Activated T-helper 1 cell treated with anti-CD3 and anti-CD28 coated beads, Interleukin-2, amount 50 U/mL, for 16 hours (primary cell): Measurements from ENCODE around the gene FOXP3.
A peak's percentile ranks its signal among the peaks of the same experiment; 100 is the strongest.

Source experiments
- DNase-seq, 2 donors: peaks; one replicate each; pipeline ENCODE4 v3.0.0-alpha.2; 2020; ENCODE audit warnings: low read depth in 1 of 2, low spot score in 1 of 2

FOXP3 gene

DNA sequence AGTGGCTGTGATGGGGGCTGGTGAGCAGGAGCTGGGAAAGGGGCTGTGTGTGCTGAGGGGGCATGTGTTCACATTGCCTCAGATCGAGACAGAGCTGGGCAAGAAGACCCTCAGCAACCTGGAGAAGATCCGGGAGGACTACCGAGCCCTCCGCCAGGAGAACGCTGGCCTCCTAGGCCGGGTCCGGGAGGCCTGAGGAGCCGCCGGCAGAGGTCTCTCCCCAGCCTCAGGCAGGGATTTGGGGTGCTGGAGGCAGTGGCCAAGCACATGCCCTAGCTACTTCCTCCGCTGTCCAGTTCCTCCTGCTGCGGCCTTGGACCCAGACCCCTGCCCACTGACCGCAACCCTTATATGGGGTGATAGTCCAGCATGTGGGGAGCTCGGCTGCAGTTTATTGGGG is 14.4 kb downstream of the FOXP3 start:
- no peak for DNase-seq

GRCh38 chrX:49249616-49250015 is 14.9 kb downstream of the FOXP3 start:
- no peak for DNase-seq

- DNase-seq, result no peak
These were observed 15.4 kb downstream of the FOXP3 start for GRCh38 chrX:49249071-49249470.

GRCh38 chrX:49247916-49248811 is 16.3 kb downstream of the FOXP3 start:
- DNase-seq, result no peak

DNA sequence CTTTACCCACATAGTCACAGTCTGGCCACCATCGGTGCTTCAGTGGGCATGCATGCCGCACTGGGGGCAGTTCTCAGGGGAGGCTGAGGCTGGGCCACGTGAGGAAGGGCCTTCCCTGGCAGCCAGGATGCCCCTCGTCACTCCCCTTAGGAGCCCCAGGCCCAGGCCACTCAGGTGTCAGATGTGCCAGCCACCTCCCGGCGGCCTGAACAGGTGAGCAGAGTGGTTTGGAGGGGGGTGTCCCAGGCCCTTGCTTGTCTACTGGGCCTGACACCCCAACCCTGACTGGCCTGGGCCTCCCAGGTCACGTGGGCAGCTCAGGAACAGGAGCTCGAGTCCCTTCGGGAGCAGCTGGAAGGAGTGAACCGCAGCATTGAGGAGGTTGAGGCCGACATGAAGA is 17.2 kb downstream of the FOXP3 start:
- no peak for DNase-seq

DNA sequence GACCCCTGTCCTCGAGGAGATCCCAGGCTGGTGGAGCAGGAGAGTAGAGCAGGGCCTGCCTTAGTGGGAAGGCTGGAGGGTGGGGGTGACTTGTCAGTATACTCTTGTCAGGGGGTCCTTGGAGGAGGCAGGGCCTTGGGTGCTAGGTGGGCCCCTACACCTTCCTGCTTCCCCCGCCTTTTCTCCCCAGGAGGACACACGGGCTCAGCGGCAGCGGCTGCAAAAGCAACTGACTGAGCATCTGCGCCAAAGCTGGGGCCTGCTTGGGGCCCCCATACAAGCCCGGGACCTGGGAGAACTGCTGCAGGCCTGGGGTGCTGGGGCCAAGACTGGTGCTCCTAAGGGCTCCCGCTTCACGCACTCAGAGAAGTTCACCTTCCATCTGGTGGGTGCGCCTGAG is 18.0 kb downstream of the FOXP3 start:
- DNase-seq, result no peak

GRCh38 chrX:49244207-49244606 is 20.3 kb downstream of the FOXP3 start:
- no peak for DNase-seq

DNA sequence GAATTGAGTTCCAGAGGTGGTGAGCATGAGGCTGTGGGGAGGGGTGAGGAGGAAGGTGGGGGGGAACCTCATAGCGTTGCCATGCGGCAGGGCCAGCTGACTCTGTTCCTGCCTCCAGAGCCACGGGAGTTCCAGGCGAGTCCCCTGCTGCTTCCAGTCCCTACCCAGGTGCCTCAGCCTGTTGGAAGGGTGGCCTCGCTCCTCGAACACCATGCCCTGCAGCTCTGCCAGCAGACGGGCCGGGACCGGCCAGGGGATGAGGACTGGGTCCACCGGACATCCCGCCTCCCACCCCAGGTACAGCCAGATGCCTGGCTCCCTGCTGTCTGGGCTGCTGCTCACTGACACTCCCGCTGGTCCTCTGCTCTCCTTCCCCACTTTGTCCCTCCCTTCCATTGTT is 21.3 kb downstream of the FOXP3 start:
- DNase-seq, result no peak

GRCh38 chrX:49242545-49243066 is 21.9 kb downstream of the FOXP3 start:
- no peak for DNase-seq

- no peak for DNase-seq
These were observed 25.8 kb downstream of the FOXP3 start for GRCh38 chrX:49238735-49239134.

DNA sequence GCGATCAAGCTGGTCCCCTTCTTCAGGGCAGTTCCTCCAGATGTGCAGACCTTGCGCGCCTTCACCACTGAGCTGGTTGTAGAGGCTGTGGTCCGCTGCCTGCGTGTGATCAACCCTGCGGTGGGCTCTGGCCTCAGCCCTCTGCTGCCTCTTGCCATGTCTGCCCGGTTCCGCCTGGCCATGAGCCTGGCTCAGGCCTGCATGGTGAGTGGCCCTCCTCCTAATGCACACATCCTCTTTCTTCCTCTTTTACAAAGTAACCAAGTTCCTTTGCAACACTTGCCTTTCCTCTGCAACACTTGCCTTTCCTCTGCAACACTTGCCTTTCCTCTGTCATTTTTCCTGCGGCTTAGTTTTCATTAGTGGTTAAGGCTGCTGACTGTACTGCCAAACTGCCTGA is 27.4 kb downstream of the FOXP3 start:
- no peak for DNase-seq

DNA sequence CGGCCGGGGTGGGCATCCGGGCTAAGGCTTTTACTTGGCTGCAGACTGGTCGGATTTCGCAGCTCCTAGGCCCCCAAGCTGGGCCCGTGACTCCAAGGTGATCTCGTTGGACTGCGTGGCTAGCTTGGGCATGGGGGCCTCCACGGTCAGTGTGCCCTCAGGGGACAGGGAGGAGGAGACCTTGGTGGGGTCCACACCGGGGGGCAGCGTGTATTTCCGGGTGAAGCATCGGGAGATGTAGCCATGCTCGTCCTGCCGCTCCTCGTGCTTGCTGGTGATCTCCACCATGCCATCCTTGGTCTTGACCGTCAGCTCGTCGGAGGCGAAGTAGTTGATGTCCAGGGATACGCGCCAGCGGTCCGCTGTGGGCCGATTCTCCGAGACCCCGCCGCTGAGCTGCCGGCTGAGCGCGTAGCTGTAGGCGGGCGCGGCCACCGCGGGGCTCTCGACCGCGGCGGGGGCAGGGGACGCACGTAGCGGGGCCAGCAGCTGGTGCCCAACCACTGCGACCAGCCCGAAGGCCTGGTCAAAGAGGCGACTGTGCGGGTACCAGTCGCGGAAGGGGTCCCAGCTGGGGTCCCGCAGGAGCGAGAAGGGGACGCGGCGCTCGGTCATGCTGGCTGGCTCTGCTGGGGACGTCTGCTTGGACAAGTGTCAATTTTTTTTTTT is 30.5 kb downstream of the FOXP3 start:
- no peak for DNase-seq

- DNase-seq, result no peak
These were observed 31.3 kb downstream of the FOXP3 start, which contains the start of gene CACNA1F for GRCh38 chrX:49233176-49233575. CACNA1F (minus strand) TSS chrX:49233340; CDS start chrX:49233309, 31 bp downstream.

DNA sequence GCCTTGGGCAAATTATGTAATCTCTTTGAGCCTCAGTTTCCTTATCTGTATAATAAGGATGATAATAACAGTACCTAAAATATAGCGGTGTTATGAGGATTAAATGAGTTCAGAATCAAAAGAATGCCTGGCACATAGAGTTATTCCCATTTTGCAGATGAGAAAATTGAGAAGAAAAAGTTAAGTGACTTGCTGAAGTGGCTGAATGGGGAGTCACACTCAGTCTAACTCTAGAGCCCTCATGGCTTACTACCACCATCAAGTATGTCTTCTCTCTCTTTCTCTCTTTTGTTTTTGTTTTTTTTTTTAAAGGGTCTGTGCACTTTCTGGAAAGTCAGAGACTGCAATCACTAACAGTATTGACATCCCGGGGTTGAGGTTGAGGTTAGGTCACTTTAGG is 32.0 kb downstream of the FOXP3 start:
- DNase-seq, result no peak

- no peak for DNase-seq
These were observed 33.0 kb downstream of the FOXP3 start for GRCh38 chrX:49231333-49232000.

- DNase-seq, result peak; percentile 4 to 22
These were observed 33.8 kb downstream of the FOXP3 start for GRCh38 chrX:49230500-49231232.

GRCh38 chrX:49228185-49228584 is 36.3 kb downstream of the FOXP3 start:
- no peak for DNase-seq

- DNase-seq, result no peak
These were observed 36.8 kb downstream of the FOXP3 start for GRCh38 chrX:49227726-49228125.

DNA sequence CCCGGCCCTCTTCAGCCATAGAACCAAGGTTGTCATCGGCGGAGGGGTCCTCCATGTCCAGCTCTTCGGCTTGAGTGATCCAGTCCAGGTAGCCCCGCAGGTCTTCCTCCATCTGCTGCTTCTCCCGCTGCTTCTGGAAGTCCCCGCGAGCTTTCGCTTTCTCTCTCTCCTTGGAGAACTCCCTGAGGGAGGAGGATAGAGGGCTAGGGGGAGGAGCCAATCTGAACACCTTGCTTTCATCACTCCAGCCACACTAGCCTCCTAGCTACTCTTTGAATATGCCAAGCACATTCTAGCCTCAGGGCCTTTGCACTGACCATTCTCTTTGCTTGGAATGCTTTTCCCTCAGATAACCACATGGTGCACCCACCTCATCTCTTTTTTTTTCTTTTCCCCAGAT is 37.6 kb downstream of the FOXP3 start:
- no peak for DNase-seq

GRCh38 chrX:49225858-49226257 is 38.7 kb downstream of the FOXP3 start:
- DNase-seq, result no peak

GRCh38 chrX:49221868-49222267 is 42.6 kb downstream of the FOXP3 start:
- no peak for DNase-seq
